ENCODE measurements around the gene CMSS1. TPM values are rescaled to one million over a fixed set of nuclear protein-coding genes. Genes with fewer than 3 reads are reported as not detected.

Gene CMSS1
- total RNA-seq, 1 donor from 2014 or later: 41.1 TPM

DNA sequence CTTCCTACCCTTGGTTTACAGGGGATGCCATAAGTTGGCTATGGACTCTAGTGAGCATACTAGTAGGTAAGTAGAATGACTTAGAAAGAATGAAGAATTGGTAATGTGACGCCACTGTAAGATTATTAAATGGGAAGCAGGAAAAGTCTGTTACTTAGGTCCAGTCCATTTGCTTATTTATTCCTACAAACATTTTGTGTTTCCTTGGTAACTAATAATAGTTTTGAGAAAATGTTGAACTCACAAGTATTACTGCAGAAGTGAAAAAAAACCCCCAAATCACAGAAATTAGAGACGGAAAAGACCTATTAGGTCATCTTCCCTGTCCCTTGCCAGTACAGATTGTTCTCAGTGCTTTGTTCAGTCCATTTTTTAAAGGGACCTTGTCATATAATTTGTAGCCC is 63.5 kb downstream of the CMSS1 start:
- ATAC-seq (ENCODE audit: low read depth) (no peak), DNase-seq (no peak)
- intact Hi-C loops (cut with micrococcal nuclease): no loop called here
- H3K9me3 Mint-ChIP-seq: no peaks in the 10 kb centered on the region
- H3K36me3 Mint-ChIP-seq (ENCODE audit: low read depth): no peaks in the 10 kb centered on the region
- H3K27me3 Mint-ChIP-seq: no peaks in the 10 kb centered on the region
- CTCF ChIA-PET: no interaction called here
- no peak overlapping the region for H3K27ac Mint-ChIP-seq
- TF ChIP-seq, protein P1, sequence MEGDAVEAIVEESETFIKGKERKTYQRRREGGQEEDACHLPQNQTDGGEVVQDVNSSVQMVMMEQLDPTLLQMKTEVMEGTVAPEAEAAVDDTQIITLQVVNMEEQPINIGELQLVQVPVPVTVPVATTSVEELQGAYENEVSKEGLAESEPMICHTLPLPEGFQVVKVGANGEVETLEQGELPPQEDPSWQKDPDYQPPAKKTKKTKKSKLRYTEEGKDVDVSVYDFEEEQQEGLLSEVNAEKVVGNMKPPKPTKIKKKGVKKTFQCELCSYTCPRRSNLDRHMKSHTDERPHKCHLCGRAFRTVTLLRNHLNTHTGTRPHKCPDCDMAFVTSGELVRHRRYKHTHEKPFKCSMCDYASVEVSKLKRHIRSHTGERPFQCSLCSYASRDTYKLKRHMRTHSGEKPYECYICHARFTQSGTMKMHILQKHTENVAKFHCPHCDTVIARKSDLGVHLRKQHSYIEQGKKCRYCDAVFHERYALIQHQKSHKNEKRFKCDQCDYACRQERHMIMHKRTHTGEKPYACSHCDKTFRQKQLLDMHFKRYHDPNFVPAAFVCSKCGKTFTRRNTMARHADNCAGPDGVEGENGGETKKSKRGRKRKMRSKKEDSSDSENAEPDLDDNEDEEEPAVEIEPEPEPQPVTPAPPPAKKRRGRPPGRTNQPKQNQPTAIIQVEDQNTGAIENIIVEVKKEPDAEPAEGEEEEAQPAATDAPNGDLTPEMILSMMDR (IDR thresholded peaks at IDR 0.05): no peak
- peaks cover 20% of the 10 kb centered on the region for H3K4me1 Mint-ChIP-seq
- H3K4me3 Mint-ChIP-seq: no peak overlapping the region
- POLR2A ChIA-PET: no interaction called here

DNA sequence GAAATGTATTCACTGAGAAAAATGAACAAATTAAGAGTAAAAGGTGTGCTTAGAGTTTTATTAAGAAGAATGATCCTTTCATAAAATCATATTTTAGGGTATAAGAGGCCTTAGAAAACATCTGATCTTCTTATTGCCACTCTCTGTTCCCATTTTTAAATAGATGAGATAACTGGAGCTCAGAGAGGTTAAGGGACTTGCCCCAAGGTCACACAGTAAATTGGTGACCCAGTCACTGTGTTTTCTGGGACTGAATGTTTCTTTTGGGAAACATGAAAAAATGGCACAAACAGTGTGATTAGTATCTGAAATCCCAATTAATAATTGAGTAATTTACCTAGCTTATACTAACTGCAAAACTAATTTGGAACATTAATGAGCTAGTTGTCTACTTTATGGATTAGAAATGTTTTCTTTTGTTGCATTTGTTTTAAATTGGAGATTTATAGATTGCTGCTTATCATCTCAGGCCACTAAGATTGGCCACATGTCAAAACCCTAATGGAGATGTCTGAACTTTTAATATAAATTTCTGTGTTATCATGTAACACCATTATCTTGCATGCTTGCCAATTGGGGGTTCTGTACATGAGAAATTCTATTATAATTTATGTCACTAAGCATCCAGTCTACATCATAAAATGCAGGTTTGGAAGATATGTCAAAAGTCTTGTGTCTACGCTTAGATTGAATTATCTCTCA is 64.9 kb downstream of the CMSS1 start:
- Mint-ChIP-seq H3K27ac (no peak overlapping the region), H3K4me3 (no peak overlapping the region), H3K9me3 (no peaks in the 10 kb centered on the region), H3K27me3 (no peaks in the 10 kb centered on the region), H3K36me3 (ENCODE audit: low read depth) (peaks cover 2% of the 10 kb centered on the region), H3K4me1 (peaks cover 11% of the 10 kb centered on the region)
- ChIA-PET CTCF (no interaction called here), POLR2A (no interaction called here)
- ATAC-seq (ENCODE audit: low read depth) (no peak), DNase-seq (no peak)
- intact Hi-C loops (cut with micrococcal nuclease): no loop called here
- TF ChIP-seq, protein P1 (IDR thresholded peaks at IDR 0.05): no peak

DNA sequence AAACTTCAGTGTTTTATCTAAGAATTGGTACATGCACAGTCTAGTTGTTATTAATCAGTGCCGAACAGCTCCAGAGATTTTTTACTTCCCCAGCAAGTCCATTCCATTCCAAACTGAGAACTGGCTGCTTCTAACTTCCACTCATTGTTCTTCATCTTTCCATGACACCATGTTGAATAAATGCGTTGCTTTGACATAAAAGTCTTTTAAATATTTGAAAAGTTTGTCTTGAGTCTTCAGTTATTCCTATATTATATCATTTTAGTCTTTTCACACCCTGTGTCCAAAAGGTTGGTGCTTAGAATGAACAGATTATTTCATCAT is 65.4 kb downstream of the CMSS1 start:
- POLR2A ChIA-PET: no interaction called here
- no peaks in the 10 kb centered on the region for H3K27me3 Mint-ChIP-seq
- CTCF ChIA-PET: no interaction called here
- peaks cover 6% of the 10 kb centered on the region for H3K4me1 Mint-ChIP-seq
- DNase-seq (no peak), ATAC-seq (ENCODE audit: low read depth) (no peak)
- no peak overlapping the region for H3K27ac Mint-ChIP-seq
- no peak overlapping the region for H3K4me3 Mint-ChIP-seq
- intact Hi-C loops (cut with micrococcal nuclease): no loop called here
- H3K36me3 Mint-ChIP-seq (ENCODE audit: low read depth): peaks cover 2% of the 10 kb centered on the region
- TF ChIP-seq, protein P1 (IDR thresholded peaks at IDR 0.05): no peak
- H3K9me3 Mint-ChIP-seq: no peaks in the 10 kb centered on the region

DNA sequence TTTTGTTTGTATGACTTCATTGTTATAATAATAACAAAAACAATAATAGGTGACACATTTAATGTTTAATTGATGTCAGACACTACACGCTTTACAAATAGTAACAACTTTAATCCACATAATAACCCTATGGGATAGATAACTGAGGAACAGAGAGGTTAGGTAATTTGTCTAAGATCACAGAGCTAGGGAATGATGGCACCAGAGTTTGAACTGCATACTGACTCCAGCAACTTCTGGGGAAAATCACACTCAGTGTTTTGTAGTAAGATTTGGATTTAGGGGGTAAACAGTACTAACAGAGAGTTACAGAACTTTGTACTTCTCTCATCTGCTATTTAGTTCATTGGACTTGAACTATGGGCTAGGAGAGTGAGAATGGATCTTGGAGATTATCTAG is 66.0 kb downstream of the CMSS1 start:
- ATAC-seq (ENCODE audit: low read depth): no peak
- Mint-ChIP-seq H3K9me3 (no peaks in the 10 kb centered on the region), H3K27ac (no peak overlapping the region), H3K4me1 (peaks cover 3% of the 10 kb centered on the region), H3K27me3 (no peaks in the 10 kb centered on the region), H3K36me3 (ENCODE audit: low read depth) (peaks cover 2% of the 10 kb centered on the region), H3K4me3 (no peak overlapping the region)
- TF ChIP-seq, protein P1 (IDR thresholded peaks at IDR 0.05): no peak
- ChIA-PET POLR2A (interaction anchor here (0.6 kb wide), 1 partner anchor 10 kb away, joined by 5 read pairs; no protein-coding TSS in a partner anchor), CTCF (no interaction called here)
- intact Hi-C loops (cut with micrococcal nuclease): no loop called here
- no peak for DNase-seq

DNA sequence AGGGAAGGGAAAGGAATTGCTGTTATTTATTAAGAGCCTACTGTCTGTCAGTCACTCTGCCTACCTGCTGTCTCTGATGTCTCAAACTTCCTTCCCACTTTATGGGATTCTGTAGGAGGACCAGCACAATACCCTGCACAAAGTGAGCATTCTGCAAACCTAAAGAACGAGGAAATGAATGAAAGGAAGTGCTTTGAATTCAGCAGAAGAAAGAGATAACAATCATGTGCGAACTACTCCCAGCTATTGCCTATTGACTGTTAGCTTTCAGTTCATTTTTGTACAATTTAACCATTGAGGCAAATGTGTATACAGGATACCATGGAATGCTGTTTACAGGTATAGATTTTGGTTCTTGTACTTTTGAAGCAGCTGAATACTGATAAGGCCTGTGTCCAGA is 66.8 kb downstream of the CMSS1 start:
- Mint-ChIP-seq H3K36me3 (ENCODE audit: low read depth) (peaks cover 2% of the 10 kb centered on the region), H3K27me3 (no peaks in the 10 kb centered on the region), H3K4me1 (no peaks in the 10 kb centered on the region), H3K4me3 (no peak overlapping the region), H3K9me3 (no peaks in the 10 kb centered on the region), H3K27ac (no peak overlapping the region)
- intact Hi-C loops (cut with micrococcal nuclease): no loop called here
- POLR2A ChIA-PET: no interaction called here
- CTCF ChIA-PET: no interaction called here
- DNase-seq (no peak), ATAC-seq (ENCODE audit: low read depth) (no peak)
- TF ChIP-seq, protein P1 (IDR thresholded peaks at IDR 0.05): no peak

All from activated B cell treated with CpG ODN at 0.5 μM for 24 hours (primary cell).